Epidermal melanocyte (primary cell): ENCODE measurements around the gene CLPTM1L.

ENCODE experiments used
- DNase-seq: peaks from one replicate; pipeline ENCODE4 v3.0.0; 2011; ENCODE audit warnings: low spot score; ENCODE audit not compliant: insufficient read length

Gene CLPTM1L

DNA sequence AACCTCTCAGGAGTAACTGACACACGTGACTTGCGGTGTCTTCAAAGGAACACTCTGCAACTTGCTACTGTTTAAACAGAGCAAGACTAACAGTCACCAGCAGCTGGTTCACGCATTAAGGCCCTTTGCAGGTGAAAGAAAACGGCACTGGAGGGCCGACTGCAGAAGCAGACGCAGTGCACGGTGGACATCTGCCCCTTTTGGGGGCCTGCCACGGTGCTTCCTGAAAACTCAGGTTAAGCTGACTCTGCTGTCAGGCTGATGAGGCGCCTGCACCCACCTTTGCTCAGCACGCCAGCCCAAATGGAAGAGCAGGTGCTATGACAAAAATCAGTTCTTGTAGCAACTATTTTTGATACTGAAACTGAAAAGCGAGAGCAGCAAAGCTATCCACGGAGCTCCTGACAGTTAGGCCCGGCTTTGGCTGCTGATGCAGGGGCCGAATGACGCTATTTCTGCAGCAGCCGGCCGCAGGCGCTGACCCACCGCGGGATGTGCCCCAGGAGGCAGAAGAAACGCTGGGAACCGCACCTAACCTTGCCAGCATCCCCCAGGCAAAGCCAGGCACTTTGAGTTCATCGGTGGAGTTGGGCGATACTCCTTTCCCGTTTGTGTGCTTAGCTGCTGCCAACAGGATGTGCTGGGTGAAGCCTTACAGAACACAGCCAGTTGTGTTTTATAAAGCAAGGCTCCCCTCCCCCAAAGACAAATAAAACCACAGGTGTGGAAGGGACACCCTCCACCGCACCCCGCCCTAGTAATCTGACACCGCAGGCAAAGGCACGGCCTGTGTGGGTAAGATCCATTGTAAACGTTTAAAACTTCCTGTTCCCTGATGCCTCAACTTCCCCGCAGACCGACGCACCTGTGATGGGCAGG lies 29.0 kb downstream of the CLPTM1L start:
- DNase-seq = no peak

- no peak for DNase-seq
These were observed 29.7 kb downstream of the CLPTM1L start for GRCh38 chr5:1315018-1315708.

DNA sequence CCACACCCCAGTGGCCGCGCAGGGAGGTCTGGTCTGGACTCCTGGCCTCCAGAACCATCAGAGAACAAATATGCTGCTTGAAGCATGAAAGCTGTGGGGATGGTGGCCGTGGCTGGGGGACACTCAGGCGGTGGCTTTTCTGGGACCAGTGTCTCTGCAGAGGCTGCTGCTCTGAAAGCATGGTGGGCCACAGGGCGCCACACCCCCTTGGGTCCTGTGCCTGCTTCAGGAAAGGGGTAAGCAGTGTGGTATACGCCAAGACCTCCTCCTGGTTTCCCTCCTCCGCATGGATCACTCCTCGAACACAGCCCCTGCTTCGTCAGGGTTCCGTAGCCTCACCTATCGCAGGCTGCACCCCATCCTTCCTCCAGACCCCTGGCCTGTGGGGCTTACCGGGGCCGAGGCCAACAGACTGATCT lies 30.3 kb downstream of the CLPTM1L start:
- no peak for DNase-seq

- no peak for DNase-seq
These were observed 31.7 kb downstream of the CLPTM1L start for GRCh38 chr5:1312993-1313833.

DNA sequence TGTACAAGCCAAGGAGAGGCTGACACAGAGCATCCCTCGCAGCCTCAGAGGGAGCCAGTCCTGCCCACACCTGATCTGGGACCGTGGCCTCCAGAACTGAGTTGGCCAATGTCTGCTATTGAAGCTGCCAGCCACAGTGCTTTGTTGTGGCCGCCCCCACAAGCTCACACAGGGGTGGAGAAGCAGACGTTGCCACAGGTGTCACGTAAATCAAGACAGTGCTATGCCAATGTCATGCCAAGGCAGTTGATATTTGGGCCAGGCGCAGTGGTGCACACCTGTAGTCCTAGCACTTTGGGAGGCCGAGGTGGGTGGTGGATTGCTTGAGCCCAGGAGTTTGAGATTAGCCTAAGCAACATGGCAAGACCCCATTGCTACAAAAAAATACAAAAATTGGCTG lies 32.7 kb downstream of the CLPTM1L start:
- no peak for DNase-seq

DNA sequence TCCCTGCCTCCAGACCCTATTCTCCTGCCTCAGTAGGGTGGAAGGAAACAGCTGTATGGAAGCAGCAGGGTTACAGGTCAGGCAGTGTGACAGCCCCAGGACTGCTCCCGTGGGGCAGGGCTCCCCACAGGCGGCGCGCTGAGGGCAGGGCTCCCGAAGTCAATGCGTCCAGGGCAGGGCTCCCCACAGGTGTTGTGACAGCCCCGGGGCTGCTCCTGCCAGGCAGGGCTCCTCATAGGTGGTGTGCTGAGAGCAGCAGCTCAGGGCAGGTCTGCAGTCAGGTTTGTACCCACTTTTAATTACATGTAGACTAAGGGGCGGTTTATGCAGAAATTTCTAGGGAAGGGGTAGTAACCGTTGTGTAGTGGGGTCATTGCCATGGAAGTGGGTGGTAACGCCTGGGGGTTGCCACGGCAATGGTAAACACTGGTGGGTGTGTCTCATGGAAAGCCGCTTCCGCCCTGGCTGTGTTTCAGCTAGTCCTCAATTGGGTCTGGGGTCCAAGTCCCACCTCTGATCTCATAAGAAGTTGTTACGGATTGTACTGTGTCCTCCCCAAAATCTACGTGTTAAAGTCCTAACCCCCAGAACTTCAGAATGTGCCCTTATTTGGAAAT lies 33.4 kb downstream of the CLPTM1L start:
- no peak for DNase-seq

GRCh38 chr5:1310118-1310517 lies 34.8 kb downstream of the CLPTM1L start:
- no peak for DNase-seq

- DNase-seq = no peak
These were observed 40.9 kb downstream of the CLPTM1L start for GRCh38 chr5:1304033-1304432.

DNA sequence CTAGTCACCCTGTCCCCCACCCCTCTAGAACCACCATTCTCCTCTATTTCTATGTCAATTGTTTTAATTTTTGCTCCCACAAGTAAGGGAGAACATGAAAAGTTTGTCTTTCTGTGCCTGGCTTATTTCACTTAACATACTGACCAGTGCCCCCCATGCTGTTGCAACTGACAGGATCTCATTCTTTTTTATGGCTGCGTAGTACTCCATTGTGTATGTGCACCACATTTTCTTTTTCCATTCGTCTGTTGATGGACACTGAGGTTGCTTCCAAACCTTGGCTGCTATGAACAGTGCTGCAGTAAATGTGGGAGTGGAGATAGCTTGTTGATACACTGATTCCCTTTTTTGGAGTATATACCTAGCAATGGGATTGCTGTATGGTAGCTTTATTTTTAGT lies 42.6 kb downstream of the CLPTM1L start:
- DNase-seq = no peak

- no peak for DNase-seq
These were observed 44.3 kb downstream of the CLPTM1L start for GRCh38 chr5:1300581-1301083.

DNA sequence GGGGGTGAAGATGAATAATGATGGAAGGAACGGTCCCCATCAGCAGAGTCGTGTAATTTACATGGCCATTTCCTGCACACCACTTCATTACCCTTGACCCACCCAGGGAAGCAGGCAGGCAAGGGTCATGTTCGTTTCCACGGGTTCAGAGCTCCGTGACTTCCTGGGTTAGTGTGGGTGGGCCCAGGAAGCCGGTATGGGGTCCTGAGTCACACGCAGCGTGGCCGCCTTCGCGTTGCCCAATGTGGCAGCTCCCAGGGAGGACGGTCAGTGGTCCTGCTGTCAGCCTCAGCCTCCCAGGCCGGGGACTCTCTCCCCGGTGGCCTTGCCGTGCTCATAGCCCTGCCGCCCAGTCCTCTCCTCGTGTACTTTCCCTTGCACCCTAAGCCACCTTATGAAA lies 44.9 kb downstream of the CLPTM1L start:
- DNase-seq = no peak

GRCh38 chr5:1299511-1299850 lies 45.4 kb downstream of the CLPTM1L start:
- no peak for DNase-seq

- DNase-seq = no peak
These were observed 46.0 kb downstream of the CLPTM1L start for GRCh38 chr5:1298723-1299510.

- DNase-seq = no peak
These were observed 46.8 kb downstream of the CLPTM1L start for GRCh38 chr5:1298067-1298551.

GRCh38 chr5:1297243-1297642 lies 47.7 kb downstream of the CLPTM1L start:
- no peak for DNase-seq

- DNase-seq = no peak
These were observed 49.3 kb downstream of the CLPTM1L start for GRCh38 chr5:1295650-1296037.

GRCh38 chr5:1294835-1295649 lies 49.9 kb downstream of the CLPTM1L start, which contains the start of gene TERT:
Gene TERT (minus strand): TSS chr5:1295068. CDS start chr5:1294989, 79 bp downstream.
- no peak for DNase-seq

GRCh38 chr5:1294206-1294834 lies 50.6 kb downstream of the CLPTM1L start:
- DNase-seq = no peak
